Measurements from ENCODE around the gene PGGHG. TPM values are rescaled to one million over a fixed set of nuclear protein-coding genes. Genes with fewer than 3 reads are reported as not detected.

Gene PGGHG
- total RNA-seq, 5 donors from 2014 or later (not counting 1 experiment from before 2014, with no cell fraction given), result 252 to 818 (median 459) TPM

- peaks cover 0 to 4% (median 0%) of the 10 kb centered on the region in 3 donors for H3K9me3 Mint-ChIP-seq
- DNase-seq (no peak), ATAC-seq (replicated peaks in 1 of 4) (no peak)
- H3K36me3 Mint-ChIP-seq, result no peaks in the 10 kb centered on the region
- Histone ChIP-seq H3K9me3 (no peaks in the 10 kb centered on the region), H3K27me3 (replicated peaks in 1 of 2; ENCODE audit: control insufficient read depth in 2 of 2, extremely low read depth in 1 of 2, insufficient read depth in 2 of 2, low read length in 1 of 2) (no peaks in the 10 kb centered on the region), H3K36me3 (ENCODE audit: control insufficient read depth in 2 of 2, extremely low read depth in 1 of 2, insufficient read depth in 1 of 2, low read length in 1 of 2) (no peaks in the 10 kb centered on the region), H3K4me3 (ENCODE audit: control insufficient read depth in 1 of 2, extremely low read depth in 1 of 2, low read length in 1 of 2) (no peak overlapping the region), H3K27ac (ENCODE audit: low read length) (no peak overlapping the region), H3K4me1 (ENCODE audit: control insufficient read depth in 1 of 2, extremely low read depth in 1 of 2, insufficient read depth in 2 of 2, low read length in 2 of 2) (peaks cover 14 to 34% of the 10 kb centered on the region in 2 experiments)
- POLR2A ChIA-PET, result no interaction called here
- H3K27ac Mint-ChIP-seq, result no peak overlapping the region
- CTCF ChIA-PET, result interaction anchor here (0.5 to 1.1 kb wide), 2 partner anchors 21 to 184 kb away, joined by 3 to 4 read pairs; no protein-coding TSS in a partner anchor
- WGBS (ENCODE audit: insufficient coverage), result 100% methylated on average over 3 of the region's 8 CpGs
- H3K4me3 Mint-ChIP-seq, result no peak overlapping the region
- peaks cover 28 to 44% (median 35%) of the 10 kb centered on the region in 3 donors for H3K4me1 Mint-ChIP-seq
- no peaks in the 10 kb centered on the region for H3K27me3 Mint-ChIP-seq
Observed at GRCh38 chr11:271319-271715, 17.6 kb upstream of the PGGHG start.

DNA sequence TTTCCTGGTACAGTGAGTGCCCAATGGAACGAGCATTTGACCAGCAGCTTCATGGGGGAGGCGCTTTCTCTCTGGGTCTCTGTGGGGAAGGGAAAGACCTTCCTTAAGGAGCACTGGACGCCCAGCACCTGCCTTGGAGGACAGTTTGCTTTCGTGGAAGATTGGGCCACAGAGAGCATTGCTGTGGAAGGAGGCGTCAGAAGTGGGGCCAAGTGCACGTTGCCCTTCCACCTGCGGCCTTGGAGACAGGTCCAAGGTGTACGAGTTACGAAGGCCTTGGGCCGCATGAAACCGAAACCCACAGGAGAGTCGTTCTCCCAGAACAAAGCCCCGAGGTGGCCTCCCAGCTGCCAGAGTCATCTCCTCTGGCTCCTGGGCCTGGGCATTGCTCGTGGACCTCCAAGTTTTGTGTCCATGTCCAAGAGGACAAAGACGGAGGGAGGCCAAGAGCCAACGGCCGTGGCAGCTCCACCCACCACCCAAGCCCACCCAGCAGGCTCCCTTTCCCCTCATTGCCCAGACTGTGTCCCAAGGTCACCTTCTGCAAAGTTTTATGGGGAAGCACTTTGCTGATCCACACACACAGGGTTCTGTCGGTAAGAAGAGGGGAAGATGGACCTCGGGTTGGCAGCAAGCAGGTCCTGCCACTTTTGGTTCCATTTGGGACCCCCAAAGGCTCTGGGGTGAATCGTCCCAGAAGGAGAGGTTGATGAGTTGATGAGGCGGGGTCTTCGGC, 16.6 kb upstream of the PGGHG start:
- no peak for DNase-seq
- Histone ChIP-seq H3K36me3 (ENCODE audit: control insufficient read depth in 2 of 2, extremely low read depth in 1 of 2, insufficient read depth in 1 of 2, low read length in 1 of 2) (no peaks in the 10 kb centered on the region), H3K9me3 (no peaks in the 10 kb centered on the region), H3K27ac (ENCODE audit: low read length) (no peak overlapping the region), H3K27me3 (replicated peaks in 1 of 2; ENCODE audit: control insufficient read depth in 2 of 2, extremely low read depth in 1 of 2, insufficient read depth in 2 of 2, low read length in 1 of 2) (no peaks in the 10 kb centered on the region), H3K4me1 (ENCODE audit: control insufficient read depth in 1 of 2, extremely low read depth in 1 of 2, insufficient read depth in 2 of 2, low read length in 2 of 2) (peaks cover 13 to 32% of the 10 kb centered on the region in 2 experiments), H3K4me3 (ENCODE audit: control insufficient read depth in 1 of 2, extremely low read depth in 1 of 2, low read length in 1 of 2) (no peak overlapping the region)
- CTCF ChIA-PET, result interaction anchor here in 1 of 2 donors (1.1 kb wide), 1 partner anchor 22 kb away, joined by 3 read pairs; no protein-coding TSS in a partner anchor
- no peak overlapping the region for H3K4me3 Mint-ChIP-seq
- POLR2A ChIA-PET, result no interaction called here
- peak overlapping the region in 1 of 2 donors; percentile 66 for H3K27ac Mint-ChIP-seq
- H3K9me3 Mint-ChIP-seq, result peaks cover 0 to 9% (median 0%) of the 10 kb centered on the region in 3 donors
- no peaks in the 10 kb centered on the region for H3K36me3 Mint-ChIP-seq
- no peak for ATAC-seq (replicated peaks in 1 of 4)
- no peaks in the 10 kb centered on the region for H3K27me3 Mint-ChIP-seq
- 89% methylated on average over 16 of the region's 22 CpGs for WGBS (ENCODE audit: insufficient coverage)
- peaks cover 32 to 45% (median 38%) of the 10 kb centered on the region in 3 donors for H3K4me1 Mint-ChIP-seq

- CTCF ChIA-PET, result no interaction called here
- H3K27ac Mint-ChIP-seq, result peak overlapping the region in 1 of 2 donors; percentile 66
- H3K27ac ChIP-seq (ENCODE audit: low read length), result no peak overlapping the region
Observed at GRCh38 chr11:272931-273198, 16.1 kb upstream of the PGGHG start.

DNA sequence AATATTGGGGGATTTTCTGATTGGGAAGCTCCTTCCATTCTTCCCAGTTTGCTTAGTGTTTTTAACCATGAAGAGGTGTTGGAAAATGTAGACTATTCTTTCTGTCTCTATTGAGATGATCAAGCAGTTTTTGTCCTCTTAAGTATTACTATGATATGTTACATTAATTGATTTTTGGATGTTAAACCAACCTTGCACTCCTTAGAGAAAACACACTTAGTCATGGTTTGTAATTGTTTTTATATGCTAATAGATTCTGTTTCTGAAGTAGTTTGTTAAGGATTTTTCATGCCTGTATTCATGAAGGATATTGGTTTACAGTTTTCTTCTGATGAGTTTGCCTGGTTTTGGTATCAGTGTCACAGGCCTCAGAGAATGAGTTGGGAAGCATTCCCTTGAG, 12.7 kb upstream of the PGGHG start:
- no peaks in the 10 kb centered on the region for H3K36me3 ChIP-seq (ENCODE audit: control insufficient read depth in 2 of 2, extremely low read depth in 1 of 2, insufficient read depth in 1 of 2, low read length in 1 of 2)
- no peak overlapping the region for H3K27ac ChIP-seq (ENCODE audit: low read length)
- CTCF ChIA-PET, result interaction anchor here (0.6 to 1.3 kb wide), 2 partner anchors 25 to 88 kb away, joined by 3 to 4 read pairs; no protein-coding TSS in a partner anchor
- POLR2A ChIA-PET, result interaction anchor here in 1 of 2 donors (0.7 kb wide), 1 partner anchor 38 kb away, joined by 3 read pairs; no protein-coding TSS in a partner anchor
- Mint-ChIP-seq H3K27ac (peak overlapping the region; percentile 25 to 36), H3K9me3 (peaks cover 0 to 9% (median 0%) of the 10 kb centered on the region in 3 donors), H3K4me3 (peak overlapping the region in 1 of 3 donors; percentile 91), H3K27me3 (peaks cover 0 to 5% of the 10 kb centered on the region in 2 donors), H3K36me3 (no peaks in the 10 kb centered on the region), H3K4me1 (peaks cover 18 to 36% (median 32%) of the 10 kb centered on the region in 3 donors)
- no peak for DNase-seq
- no peak for ATAC-seq (replicated peaks in 1 of 4)
- H3K9me3 ChIP-seq, result no peaks in the 10 kb centered on the region
- no peak overlapping the region for H3K4me3 ChIP-seq (ENCODE audit: control insufficient read depth in 1 of 2, extremely low read depth in 1 of 2, low read length in 1 of 2)
- peaks cover 0 to 28% of the 10 kb centered on the region in 2 experiments for H3K27me3 ChIP-seq (replicated peaks in 1 of 2; ENCODE audit: control insufficient read depth in 2 of 2, extremely low read depth in 1 of 2, insufficient read depth in 2 of 2, low read length in 1 of 2)
- peaks cover 13 to 37% of the 10 kb centered on the region in 2 experiments for H3K4me1 ChIP-seq (ENCODE audit: control insufficient read depth in 1 of 2, extremely low read depth in 1 of 2, insufficient read depth in 2 of 2, low read length in 2 of 2)

More at GRCh38 chr11:272931-273198, 16.1 kb upstream of the PGGHG start:
- Histone ChIP-seq H3K4me1 (ENCODE audit: control insufficient read depth in 1 of 2, extremely low read depth in 1 of 2, insufficient read depth in 2 of 2, low read length in 2 of 2) (peaks cover 15 to 32% of the 10 kb centered on the region in 2 experiments), H3K27me3 (replicated peaks in 1 of 2; ENCODE audit: control insufficient read depth in 2 of 2, extremely low read depth in 1 of 2, insufficient read depth in 2 of 2, low read length in 1 of 2) (no peaks in the 10 kb centered on the region), H3K4me3 (ENCODE audit: control insufficient read depth in 1 of 2, extremely low read depth in 1 of 2, low read length in 1 of 2) (no peak overlapping the region), H3K9me3 (no peaks in the 10 kb centered on the region), H3K36me3 (ENCODE audit: control insufficient read depth in 2 of 2, extremely low read depth in 1 of 2, insufficient read depth in 1 of 2, low read length in 1 of 2) (no peaks in the 10 kb centered on the region)
- Mint-ChIP-seq H3K36me3 (no peaks in the 10 kb centered on the region), H3K9me3 (peaks cover 0 to 9% (median 0%) of the 10 kb centered on the region in 3 donors), H3K4me3 (no peak overlapping the region), H3K27me3 (no peaks in the 10 kb centered on the region), H3K4me1 (peaks cover 32 to 45% (median 38%) of the 10 kb centered on the region in 3 donors)
- ATAC-seq (replicated peaks in 1 of 4) (no peak), DNase-seq (no peak)
- POLR2A ChIA-PET, result no interaction called here
- WGBS (ENCODE audit: insufficient coverage), result 98% methylated on average over 6 of the region's 6 CpGs

- peaks cover 0 to 16% of the 10 kb centered on the region in 2 donors for H3K27me3 Mint-ChIP-seq
Observed at GRCh38 chr11:278001-278951, 10.7 kb upstream of the PGGHG start, which contains the start of gene NLRP6. Gene NLRP6 (plus strand): TSS chr11:278407. CDS start chr11:278570, 163 bp downstream.

More at GRCh38 chr11:278001-278951, 10.7 kb upstream of the PGGHG start, which contains the start of gene NLRP6:
- peaks cover 0 to 9% (median 0%) of the 10 kb centered on the region in 3 donors for H3K9me3 Mint-ChIP-seq
- ATAC-seq (replicated peaks in 1 of 4), result peak in 1 of 4 experiments; percentile 25
- H3K36me3 ChIP-seq (ENCODE audit: control insufficient read depth in 2 of 2, extremely low read depth in 1 of 2, insufficient read depth in 1 of 2, low read length in 1 of 2), result no peaks in the 10 kb centered on the region
- no peaks in the 10 kb centered on the region for H3K36me3 Mint-ChIP-seq
- peaks cover 0 to 47% of the 10 kb centered on the region in 2 experiments for H3K27me3 ChIP-seq (replicated peaks in 1 of 2; ENCODE audit: control insufficient read depth in 2 of 2, extremely low read depth in 1 of 2, insufficient read depth in 2 of 2, low read length in 1 of 2)
- CTCF ChIA-PET, result interaction anchor here in 1 of 2 donors (1.0 kb wide), 1 partner anchor 28 kb away, joined by 5 read pairs; no protein-coding TSS in a partner anchor
- H3K4me3 ChIP-seq (ENCODE audit: control insufficient read depth in 1 of 2, extremely low read depth in 1 of 2, low read length in 1 of 2), result peak within 1 kb of the TSS in 1 of 2 donors; percentile 63
- H3K4me3 Mint-ChIP-seq, result peak within 1 kb of the TSS; percentile 76 to 91 (median 76)
- peaks cover 38 to 53% (median 49%) of the 10 kb centered on the region in 3 donors for H3K4me1 Mint-ChIP-seq
- peak in 1 of 35 experiments; percentile 14 for DNase-seq
- H3K9me3 ChIP-seq, result no peaks in the 10 kb centered on the region
- no peak within 1 kb of the TSS for H3K27ac ChIP-seq (ENCODE audit: low read length)
- POLR2A ChIA-PET, result interaction anchor here in 1 of 2 donors (0.6 kb wide), 1 partner anchor 34 kb away, joined by 9 read pairs; no protein-coding TSS in a partner anchor
- H3K27ac Mint-ChIP-seq, result peak within 1 kb of the TSS; percentile 79 to 87
- peaks cover 14 to 57% of the 10 kb centered on the region in 2 experiments for H3K4me1 ChIP-seq (ENCODE audit: control insufficient read depth in 1 of 2, extremely low read depth in 1 of 2, insufficient read depth in 2 of 2, low read length in 2 of 2)
- WGBS (ENCODE audit: insufficient coverage), result 95% methylated on average over 16 of the region's 21 CpGs

Measured in T-cell (primary cell).